Mesendoderm (in vitro differentiated cells): Measurements from ENCODE around the gene FAM174C.

Experiments
- DNase-seq: peaks from one replicate; pipeline ENCODE4 v3.0.0; 2013
- H2AK5ac ChIP-seq: 2 replicates; pipeline ENCODE4 v1.6.1; 2013; ENCODE audit warnings: low read length, inconsistent platforms
- H2BK120ac ChIP-seq: 2 replicates; pipeline ENCODE4 v1.6.1; 2013; ENCODE audit warnings: low read depth, mild to moderate bottlenecking, low read length, moderate library complexity, mixed read lengths
- H2BK15ac ChIP-seq: replicated peaks from 2 replicates; pipeline ENCODE4 v1.6.1; 2013; ENCODE audit warnings: low read depth, mild to moderate bottlenecking, moderate library complexity
- H2BK5ac ChIP-seq: 2 replicates; pipeline ENCODE4 v1.6.1; 2013; ENCODE audit warnings: low read length, inconsistent platforms
- H3K18ac ChIP-seq: 2 replicates; pipeline ENCODE4 v1.6.1; 2013; ENCODE audit warnings: mild to moderate bottlenecking, low read length, mixed read lengths
- H3K23ac ChIP-seq: one replicate; pipeline ENCODE4 v1.6.1; 2013; ENCODE audit warnings: low read length
- H3K27ac ChIP-seq: 2 replicates; pipeline ENCODE4 v1.5.1; 2013; ENCODE audit warnings: low read depth, mild to moderate bottlenecking, inconsistent platforms, low read length, moderate library complexity
- H3K27me3 ChIP-seq: 2 replicates; pipeline ENCODE4 v1.6.1; 2013; ENCODE audit warnings: low read length, control low read depth, mild to moderate bottlenecking, inconsistent platforms; ENCODE audit not compliant: insufficient read depth, poor library complexity
- H3K36me3 ChIP-seq: 2 replicates; pipeline ENCODE4 v1.6.1; 2013; ENCODE audit warnings: low read length, inconsistent platforms; ENCODE audit not compliant: control insufficient read depth, insufficient read depth
- H3K4ac ChIP-seq: one replicate; pipeline ENCODE4 v1.6.1; 2013; ENCODE audit warnings: low read depth, mild to moderate bottlenecking, low read length, moderate library complexity
- H3K4me1 ChIP-seq: 2 replicates; pipeline ENCODE4 v1.6.1; 2013; ENCODE audit warnings: low read depth, low read length, inconsistent platforms; ENCODE audit not compliant: control insufficient read depth
- H3K4me2 ChIP-seq: 2 replicates; pipeline ENCODE4 v1.6.1; 2013; ENCODE audit warnings: low read length
- H3K4me3 ChIP-seq: 2 replicates; pipeline ENCODE4 v1.5.1; 2013; ENCODE audit warnings: mild to moderate bottlenecking, low read length
- H3K56ac ChIP-seq: one replicate; pipeline ENCODE4 v1.6.1; 2013; ENCODE audit warnings: low read length
- H3K79me1 ChIP-seq: 2 replicates; pipeline ENCODE4 v1.6.1; 2013; ENCODE audit warnings: low read length, inconsistent platforms
- H3K79me2 ChIP-seq: 2 replicates; pipeline ENCODE4 v1.6.1; 2013; ENCODE audit warnings: mild to moderate bottlenecking, low read length; ENCODE audit not compliant: control insufficient read depth, insufficient read depth
- H3K9ac ChIP-seq: 2 replicates; pipeline ENCODE4 v1.6.1; 2013; ENCODE audit warnings: low read length, inconsistent platforms
- H4K5ac ChIP-seq: one replicate; pipeline ENCODE4 v1.6.1; 2013; ENCODE audit warnings: low read length
- H4K8ac ChIP-seq: one replicate; pipeline ENCODE4 v1.6.1; 2013; ENCODE audit warnings: low read depth, mild to moderate bottlenecking, control low read depth, low read length, moderate library complexity
- WGBS: extraction: QIAGEN DNeasy Blood & Tissue Kit; methylation state at CpG from one replicate; pipeline ENCODE4 v1.1.7; 2013; ENCODE audit warnings: low lambda C conversion rate, missing lambda C conversion rate; ENCODE audit not compliant: insufficient coverage; ENCODE audit errors: extremely low coverage; 5-methylcytosine and 5-hydroxymethylcytosine counted together

FAM174C gene

DNA sequence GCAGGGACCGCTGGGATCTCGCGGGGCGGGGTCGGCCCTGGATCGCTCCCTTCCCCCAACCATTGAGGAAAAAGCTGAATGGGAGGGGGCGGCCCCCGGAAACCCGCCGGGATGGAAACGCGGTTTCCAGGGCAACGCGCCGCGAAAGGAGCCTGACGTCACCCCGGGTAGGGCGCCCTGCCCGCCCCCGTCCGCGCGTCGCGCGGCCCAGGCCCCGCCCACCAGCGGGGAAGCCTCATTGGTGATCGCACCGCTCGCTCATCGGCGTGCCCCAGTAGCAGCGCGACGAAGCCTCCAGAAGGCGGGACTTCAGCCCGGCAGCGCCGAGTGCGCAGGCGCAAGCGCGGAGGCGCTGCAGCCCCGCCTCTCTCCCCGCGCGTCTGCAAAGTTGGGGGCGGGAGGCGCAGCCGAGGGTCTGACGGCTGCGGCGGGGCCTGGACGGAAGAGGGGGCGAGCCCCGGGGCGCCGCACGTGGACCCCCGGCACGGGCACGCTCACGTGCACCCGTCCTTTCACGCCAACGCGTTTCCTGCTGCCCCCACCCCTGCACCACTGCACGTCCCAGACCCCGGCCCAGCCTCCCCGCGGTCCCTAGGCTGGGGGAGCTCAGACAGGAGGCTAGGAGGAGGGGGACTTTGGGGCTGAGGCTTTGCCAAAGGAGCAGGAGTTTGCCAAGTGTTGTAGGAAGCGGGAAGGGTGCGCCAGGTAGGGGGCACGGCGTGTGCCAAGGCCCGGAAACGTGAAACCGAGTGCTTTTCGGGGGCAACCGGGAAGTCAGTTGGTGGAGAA is 14.4 kb upstream of the FAM174C start:
- Histone ChIP-seq H3K56ac (peak overlapping the region; percentile 86), H3K4ac (no peak overlapping the region), H3K27ac (peak overlapping the region; percentile 37), H3K27me3 (no peaks in the 10 kb centered on the region), H3K79me1 (no peaks in the 10 kb centered on the region), H2AK5ac (no peak overlapping the region), H3K9ac (peak overlapping the region; percentile 76), H2BK5ac (peak overlapping the region; percentile 23), H3K4me1 (peaks cover 9% of the 10 kb centered on the region), H4K5ac (no peak overlapping the region), H3K79me2 (peaks cover 4% of the 10 kb centered on the region), H3K18ac (peak overlapping the region; percentile 52), H3K4me2 (peak overlapping the region; percentile 95), H2BK15ac (no peak overlapping the region), H4K8ac (no peak overlapping the region), H3K4me3 (peak overlapping the region; percentile 52), H3K23ac (no peak overlapping the region), H2BK120ac (no peak overlapping the region), H3K36me3 (peaks cover 4% of the 10 kb centered on the region)
- WGBS, result no CpG with 5 or more reads among the region's 83 CpGs
- DNase-seq, result peak; percentile 97

DNA sequence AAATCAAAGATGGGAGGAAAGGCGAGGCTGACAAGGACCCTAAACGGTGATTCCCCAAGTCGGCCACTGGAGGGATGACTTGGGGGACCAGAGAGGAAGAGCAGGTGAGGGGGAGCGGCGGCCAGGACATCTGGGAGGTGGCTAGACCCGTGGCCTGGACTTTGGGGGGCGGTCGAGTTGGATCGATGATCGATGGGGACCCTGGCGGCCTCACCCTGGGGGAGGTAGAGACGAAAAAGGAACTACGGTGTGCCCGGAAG is 13.9 kb upstream of the FAM174C start:
- Histone ChIP-seq H3K4me1 (peaks cover 11% of the 10 kb centered on the region), H3K79me1 (no peaks in the 10 kb centered on the region), H4K5ac (no peak overlapping the region), H3K23ac (no peak overlapping the region), H3K18ac (peak overlapping the region; percentile 44), H2AK5ac (no peak overlapping the region), H3K79me2 (peaks cover 3% of the 10 kb centered on the region), H3K27me3 (no peaks in the 10 kb centered on the region), H2BK5ac (no peak overlapping the region), H3K56ac (peak overlapping the region; percentile 86), H3K4me2 (peak overlapping the region; percentile 95), H2BK15ac (no peak overlapping the region), H3K27ac (no peak overlapping the region), H3K4ac (peak overlapping the region; percentile 4), H4K8ac (no peak overlapping the region), H3K9ac (peak overlapping the region; percentile 76), H3K4me3 (peak overlapping the region; percentile 52), H2BK120ac (no peak overlapping the region), H3K36me3 (peaks cover 3% of the 10 kb centered on the region)
- no CpG with 5 or more reads among the region's 14 CpGs for WGBS
- peak; percentile 67 for DNase-seq

DNA sequence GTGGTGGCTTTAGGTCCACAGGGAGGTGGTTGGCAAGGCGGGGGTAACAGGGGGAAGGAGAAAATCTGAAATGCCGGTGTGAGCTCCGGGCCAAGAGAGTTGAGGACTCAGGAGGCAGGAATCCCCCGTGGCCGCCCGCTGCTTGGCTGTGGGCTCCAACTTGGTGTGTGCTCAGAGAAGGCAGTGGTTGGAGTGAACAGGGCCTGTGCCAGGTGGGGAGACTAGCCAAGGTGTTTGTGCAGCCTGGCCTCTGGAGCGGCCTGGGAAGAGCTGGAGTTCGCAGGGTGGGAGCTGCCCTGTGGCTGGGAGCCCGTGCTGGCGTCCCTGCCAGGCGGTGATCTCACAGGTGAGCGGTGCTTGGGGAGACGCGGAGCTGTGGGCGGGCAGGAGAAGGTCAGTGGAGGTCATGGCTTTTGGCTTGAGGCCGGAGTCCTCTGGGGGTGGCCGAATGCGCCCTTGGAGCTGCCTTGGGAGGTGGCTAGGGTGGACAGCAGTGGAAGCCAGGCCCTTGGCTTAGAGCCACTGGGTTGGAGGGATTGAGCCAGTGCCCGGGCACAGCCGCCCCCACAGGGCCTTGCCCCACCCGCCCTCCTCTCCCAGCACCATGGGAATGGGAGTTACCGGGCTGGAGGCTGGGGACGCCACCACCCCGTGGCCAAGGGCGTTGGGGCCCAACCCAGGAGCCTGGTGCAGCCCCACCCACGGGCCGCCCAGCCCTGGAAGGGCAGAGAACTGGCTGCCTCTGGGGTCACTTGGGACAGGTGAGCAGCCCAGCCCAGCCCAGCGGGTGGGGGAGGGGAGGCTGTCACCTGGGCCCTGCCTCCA is 13.3 kb upstream of the FAM174C start:
- no CpG with 5 or more reads among the region's 28 CpGs for WGBS

DNA sequence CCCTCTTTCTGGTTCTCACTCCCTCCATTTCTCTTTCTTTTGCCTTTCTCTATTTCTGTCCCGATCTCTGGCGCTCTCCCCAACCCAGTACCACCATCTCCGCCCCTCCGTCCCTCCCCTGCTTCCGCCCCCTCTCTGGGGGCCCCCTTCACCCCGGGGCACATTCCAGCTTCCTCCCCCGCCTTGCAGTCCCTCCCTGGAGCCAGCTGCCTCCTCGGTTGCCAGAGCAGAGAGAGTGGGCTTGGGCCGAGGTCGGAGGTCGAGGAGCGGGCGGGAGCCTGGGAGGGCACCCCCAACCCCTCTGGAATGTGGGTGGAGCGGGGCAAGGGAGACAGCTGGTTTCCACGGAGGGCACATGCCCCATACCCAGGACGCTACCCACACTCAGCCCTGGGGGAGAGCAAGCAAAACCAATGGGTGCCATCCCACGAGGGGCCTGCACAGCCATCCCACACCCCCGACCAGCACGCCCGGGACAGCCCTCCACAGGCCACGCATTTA is 12.7 kb upstream of the FAM174C start:
- Histone ChIP-seq H2AK5ac (peak overlapping the region; percentile 11), H3K4me3 (no peak overlapping the region), H3K56ac (peak overlapping the region; percentile 86), H3K4me2 (peak overlapping the region; percentile 19), H3K36me3 (no peaks in the 10 kb centered on the region), H3K18ac (no peak overlapping the region), H3K23ac (peak overlapping the region; percentile 29), H3K4ac (no peak overlapping the region), H3K79me2 (no peaks in the 10 kb centered on the region), H4K8ac (no peak overlapping the region), H4K5ac (no peak overlapping the region), H2BK15ac (no peak overlapping the region), H3K9ac (peak overlapping the region; percentile 76), H2BK120ac (no peak overlapping the region), H3K4me1 (peaks cover 11% of the 10 kb centered on the region), H2BK5ac (peak overlapping the region; percentile 24), H3K79me1 (no peaks in the 10 kb centered on the region), H3K27ac (peak overlapping the region; percentile 24), H3K27me3 (no peaks in the 10 kb centered on the region)
- DNase-seq, result no peak
- no CpG with 5 or more reads among the region's 21 CpGs for WGBS

More for the DNA sequence above, 13.3 kb upstream of the FAM174C start:
- Histone ChIP-seq H4K5ac (no peak overlapping the region), H3K79me1 (no peaks in the 10 kb centered on the region), H3K79me2 (no peaks in the 10 kb centered on the region), H3K4me1 (peaks cover 11% of the 10 kb centered on the region), H2AK5ac (no peak overlapping the region), H3K9ac (peak overlapping the region; percentile 76), H3K36me3 (no peaks in the 10 kb centered on the region), H3K27ac (peak overlapping the region; percentile 24), H3K56ac (peak overlapping the region; percentile 86), H2BK5ac (no peak overlapping the region), H3K4ac (peak overlapping the region; percentile 4), H2BK15ac (no peak overlapping the region), H3K27me3 (no peaks in the 10 kb centered on the region), H3K23ac (no peak overlapping the region), H2BK120ac (no peak overlapping the region), H4K8ac (no peak overlapping the region), H3K4me2 (peak overlapping the region; percentile 95), H3K4me3 (peak overlapping the region; percentile 52), H3K18ac (peak overlapping the region; percentile 44)
- DNase-seq, result no peak

DNA sequence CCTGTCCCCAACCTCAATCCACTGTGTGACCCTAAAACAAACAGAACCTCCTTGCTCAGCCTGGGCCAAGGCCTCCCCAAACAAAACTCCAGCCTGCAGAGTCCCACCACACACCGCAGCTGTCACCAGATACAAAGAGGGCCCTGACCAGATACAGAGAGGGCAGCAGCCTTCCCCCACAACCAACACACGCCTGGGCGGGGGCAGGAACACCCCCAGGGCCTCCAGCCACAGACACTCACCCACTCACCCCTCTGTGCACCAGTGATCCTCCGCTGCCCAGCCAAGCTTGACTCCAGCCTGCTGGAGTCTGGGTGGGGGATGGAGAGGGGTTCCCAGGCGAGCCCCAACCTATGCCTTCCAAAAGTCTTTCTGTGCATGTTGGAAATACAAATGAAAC is 12.1 kb upstream of the FAM174C start:
- no peak overlapping the region for H3K23ac ChIP-seq
- H2BK5ac ChIP-seq, result no peak overlapping the region
- no peaks in the 10 kb centered on the region for H3K79me2 ChIP-seq
- H3K4me1 ChIP-seq, result peaks cover 11% of the 10 kb centered on the region
- no peak overlapping the region for H3K4me3 ChIP-seq
- H2AK5ac ChIP-seq, result no peak overlapping the region
- H3K18ac ChIP-seq, result no peak overlapping the region
- H3K9ac ChIP-seq, result no peak overlapping the region
- no peak overlapping the region for H2BK15ac ChIP-seq
- no peaks in the 10 kb centered on the region for H3K27me3 ChIP-seq
- no peak overlapping the region for H4K8ac ChIP-seq
- no peak overlapping the region for H4K5ac ChIP-seq
- no peak overlapping the region for H3K27ac ChIP-seq
- no peak overlapping the region for H3K4me2 ChIP-seq
- no peak for DNase-seq
- no peaks in the 10 kb centered on the region for H3K79me1 ChIP-seq
- no peak overlapping the region for H2BK120ac ChIP-seq
- peak overlapping the region; percentile 86 for H3K56ac ChIP-seq
- WGBS, result no CpG with 5 or more reads among the region's 5 CpGs
- H3K36me3 ChIP-seq, result no peaks in the 10 kb centered on the region
- H3K4ac ChIP-seq, result no peak overlapping the region
